Mesendoderm (in vitro differentiated cells): ENCODE measurements around the gene CCL4. TPM values are rescaled to one million over a fixed set of nuclear protein-coding genes. Genes with fewer than 3 reads are reported as not detected.

Experiments
- DNase-seq: peaks from one replicate; pipeline ENCODE4 v3.0.0; 2013
- H2AK5ac ChIP-seq: 2 replicates; pipeline ENCODE4 v1.6.1; 2013; ENCODE audit warnings: low read length, inconsistent platforms
- H2BK120ac ChIP-seq: 2 replicates; pipeline ENCODE4 v1.6.1; 2013; ENCODE audit warnings: low read depth, mild to moderate bottlenecking, low read length, moderate library complexity, mixed read lengths
- H2BK15ac ChIP-seq: replicated peaks from 2 replicates; pipeline ENCODE4 v1.6.1; 2013; ENCODE audit warnings: low read depth, mild to moderate bottlenecking, moderate library complexity
- H2BK5ac ChIP-seq: 2 replicates; pipeline ENCODE4 v1.6.1; 2013; ENCODE audit warnings: low read length, inconsistent platforms
- H3K18ac ChIP-seq: 2 replicates; pipeline ENCODE4 v1.6.1; 2013; ENCODE audit warnings: mild to moderate bottlenecking, low read length, mixed read lengths
- H3K23ac ChIP-seq: one replicate; pipeline ENCODE4 v1.6.1; 2013; ENCODE audit warnings: low read length
- H3K27ac ChIP-seq: 2 replicates; pipeline ENCODE4 v1.5.1; 2013; ENCODE audit warnings: low read depth, mild to moderate bottlenecking, inconsistent platforms, low read length, moderate library complexity
- H3K27me3 ChIP-seq: 2 replicates; pipeline ENCODE4 v1.6.1; 2013; ENCODE audit warnings: low read length, control low read depth, mild to moderate bottlenecking, inconsistent platforms; ENCODE audit not compliant: insufficient read depth, poor library complexity
- H3K36me3 ChIP-seq: 2 replicates; pipeline ENCODE4 v1.6.1; 2013; ENCODE audit warnings: low read length, inconsistent platforms; ENCODE audit not compliant: control insufficient read depth, insufficient read depth
- H3K4ac ChIP-seq: one replicate; pipeline ENCODE4 v1.6.1; 2013; ENCODE audit warnings: low read depth, mild to moderate bottlenecking, low read length, moderate library complexity
- H3K4me1 ChIP-seq: 2 replicates; pipeline ENCODE4 v1.6.1; 2013; ENCODE audit warnings: low read depth, low read length, inconsistent platforms; ENCODE audit not compliant: control insufficient read depth
- H3K4me2 ChIP-seq: 2 replicates; pipeline ENCODE4 v1.6.1; 2013; ENCODE audit warnings: low read length
- H3K4me3 ChIP-seq: 2 replicates; pipeline ENCODE4 v1.5.1; 2013; ENCODE audit warnings: mild to moderate bottlenecking, low read length
- H3K56ac ChIP-seq: one replicate; pipeline ENCODE4 v1.6.1; 2013; ENCODE audit warnings: low read length
- H3K79me1 ChIP-seq: 2 replicates; pipeline ENCODE4 v1.6.1; 2013; ENCODE audit warnings: low read length, inconsistent platforms
- H3K79me2 ChIP-seq: 2 replicates; pipeline ENCODE4 v1.6.1; 2013; ENCODE audit warnings: mild to moderate bottlenecking, low read length; ENCODE audit not compliant: control insufficient read depth, insufficient read depth
- H3K9ac ChIP-seq: 2 replicates; pipeline ENCODE4 v1.6.1; 2013; ENCODE audit warnings: low read length, inconsistent platforms
- H4K5ac ChIP-seq: one replicate; pipeline ENCODE4 v1.6.1; 2013; ENCODE audit warnings: low read length
- H4K8ac ChIP-seq: one replicate; pipeline ENCODE4 v1.6.1; 2013; ENCODE audit warnings: low read depth, mild to moderate bottlenecking, control low read depth, low read length, moderate library complexity
- WGBS: extraction: QIAGEN DNeasy Blood & Tissue Kit; methylation state at CpG from one replicate; pipeline ENCODE4 v1.1.7; 2013; ENCODE audit warnings: low lambda C conversion rate, missing lambda C conversion rate; ENCODE audit not compliant: insufficient coverage; ENCODE audit errors: extremely low coverage; 5-methylcytosine and 5-hydroxymethylcytosine counted together
- small RNA-seq: library from polyadenylated mRNA; stranded (forward); fragments of <200 nt; extraction: miRNeasy Mini kit (QIAGEN cat#:217004); gene quantifications from one replicate; pipeline ENCODE3, GENCODE V24; 2013; ENCODE audit not compliant: insufficient read depth

Gene CCL4

GRCh38 chr17:36151891-36152638, 48.4 kb downstream of the CCL4 start:
- H4K8ac ChIP-seq = no peak overlapping the region
- no peak overlapping the region for H3K4me2 ChIP-seq
- no peak overlapping the region for H2BK15ac ChIP-seq
- H3K23ac ChIP-seq = no peak overlapping the region
- no peak overlapping the region for H3K27ac ChIP-seq
- no CpG with 5 or more reads among the region's 4 CpGs for WGBS
- no peak overlapping the region for H3K56ac ChIP-seq
- no peaks in the 10 kb centered on the region for H3K4me1 ChIP-seq
- H3K9ac ChIP-seq = no peak overlapping the region
- no peak overlapping the region for H3K18ac ChIP-seq
- H2AK5ac ChIP-seq = no peak overlapping the region
- H3K27me3 ChIP-seq = no peaks in the 10 kb centered on the region
- H2BK120ac ChIP-seq = no peak overlapping the region
- no peak overlapping the region for H3K4ac ChIP-seq
- no peak overlapping the region for H2BK5ac ChIP-seq
- no peaks in the 10 kb centered on the region for H3K36me3 ChIP-seq
- no peak overlapping the region for H3K4me3 ChIP-seq
- DNase-seq = no peak
- no peaks in the 10 kb centered on the region for H3K79me1 ChIP-seq
- H4K5ac ChIP-seq = no peak overlapping the region
- no peaks in the 10 kb centered on the region for H3K79me2 ChIP-seq

- H4K5ac ChIP-seq = no peak overlapping the region
- H3K36me3 ChIP-seq = no peaks in the 10 kb centered on the region
- no peak overlapping the region for H3K4me3 ChIP-seq
- H3K27ac ChIP-seq = no peak overlapping the region
- DNase-seq = no peak
- H3K9ac ChIP-seq = no peak overlapping the region
- no peaks in the 10 kb centered on the region for H3K4me1 ChIP-seq
- H2BK5ac ChIP-seq = no peak overlapping the region
- no peaks in the 10 kb centered on the region for H3K27me3 ChIP-seq
- H3K79me1 ChIP-seq = no peaks in the 10 kb centered on the region
- H3K56ac ChIP-seq = no peak overlapping the region
- no peak overlapping the region for H2AK5ac ChIP-seq
- no CpG with 5 or more reads among the region's 8 CpGs for WGBS
- H3K4me2 ChIP-seq = no peak overlapping the region
- H3K23ac ChIP-seq = no peak overlapping the region
- no peaks in the 10 kb centered on the region for H3K79me2 ChIP-seq
- H3K4ac ChIP-seq = no peak overlapping the region
- H4K8ac ChIP-seq = no peak overlapping the region
- H2BK15ac ChIP-seq = no peak overlapping the region
- H2BK120ac ChIP-seq = no peak overlapping the region
- no peak overlapping the region for H3K18ac ChIP-seq
These were observed 49.1 kb downstream of the CCL4 start for GRCh38 chr17:36152639-36153120.

- WGBS = no CpG with 5 or more reads among the region's 10 CpGs
These were observed 50.4 kb downstream of the CCL4 start for GRCh38 chr17:36153895-36154610.

More at GRCh38 chr17:36153895-36154610, 50.4 kb downstream of the CCL4 start:
- Histone ChIP-seq H2AK5ac (no peak overlapping the region), H3K27me3 (no peaks in the 10 kb centered on the region), H3K27ac (no peak overlapping the region), H3K23ac (no peak overlapping the region), H3K79me1 (no peaks in the 10 kb centered on the region), H3K4me2 (no peak overlapping the region), H4K5ac (no peak overlapping the region), H3K79me2 (no peaks in the 10 kb centered on the region), H3K9ac (no peak overlapping the region), H3K18ac (no peak overlapping the region), H4K8ac (no peak overlapping the region), H2BK5ac (no peak overlapping the region), H3K4ac (no peak overlapping the region), H3K36me3 (no peaks in the 10 kb centered on the region), H2BK15ac (no peak overlapping the region), H2BK120ac (no peak overlapping the region), H3K4me3 (no peak overlapping the region), H3K56ac (no peak overlapping the region), H3K4me1 (no peaks in the 10 kb centered on the region)
- no peak for DNase-seq

Small RNA genes within 50 kb of the gene (small RNA-seq; reads per million reads assigned to genes)
- gene RN7SL301P = not detected
